Body of pancreas (tissue), 4 donors: ENCODE data around the gene ULK2. TPM values are rescaled to one million over a fixed set of nuclear protein-coding genes. Genes with fewer than 3 reads are reported as not detected.

ENCODE experiments used
- ATAC-seq: fragments of 150-250 bp; one replicate; pipeline ENCODE4 v1.9.1; 2016
- DNase-seq, 4 donors: peaks; one replicate each; pipeline ENCODE4 v3.0.0-alpha.2; 2019
- H3K27ac ChIP-seq, 4 donors: fragments of 200-600 bp; sonication (generic); 1 replicate in 3 of 4; 2 replicates in 1 of 4; pipeline versions ENCODE4 v1.5.1 to v1.6.1; 2016 to 2019; ENCODE audit warnings: mild to moderate bottlenecking in 1 of 4, mixed read lengths in 1 of 4, moderate library complexity in 1 of 4
- H3K27me3 ChIP-seq, 2 donors: fragments of 200-600 bp; sonication (generic); one replicate each; pipeline ENCODE4 v1.6.0; 2016; ENCODE audit warnings: mild to moderate bottlenecking in 1 of 2
- H3K36me3 ChIP-seq, 2 donors: fragments of 200-600 bp; sonication (generic); replicated peaks in 1 of 2; 2 replicates each; pipeline ENCODE4 v1.5.1; 2016; ENCODE audit warnings: low read depth in 2 of 2; ENCODE audit not compliant: insufficient read depth in 1 of 2
- H3K4me1 ChIP-seq: fragments of 200-600 bp; sonication (generic); one replicate; pipeline ENCODE4 v1.6.0; 2016
- H3K4me3 ChIP-seq, 2 donors: fragments of 200-600 bp; sonication (generic); 1 replicate in 1 of 2; 2 replicates in 1 of 2; pipeline ENCODE4 v1.5.1; 2016 to 2019
- H3K9me3 ChIP-seq, 3 donors: fragments of 200-600 bp; sonication (generic); 1 replicate in 2 of 3; 2 replicates in 1 of 3; pipeline ENCODE4 v1.5.1; 2016
- POLR2A ChIP-seq, 3 donors: fragments of 450-650 bp; IDR thresholded peaks; one replicate each; pipeline ENCODE4 v1.6.1; 2016; ENCODE audit warnings: antibody characterized with exemption in 3 of 3, mild to moderate bottlenecking in 2 of 3
- WGBS, 2 donors: methylation state at CpG; one replicate each; pipeline ENCODE4 v1.1.5; 2017; 5-methylcytosine and 5-hydroxymethylcytosine counted together
- intact Hi-C: fragments of 100-400 bp; cut with DNase I; formaldehyde crosslinking; loops from one replicate; pipeline ENCODE4 v1.15.1; 2023
- total RNA-seq, 2 donors: library from RNA; depleted of rRNA; stranded (reverse); fragments of >200 nt; gene quantifications; one replicate each; pipeline ENCODE4 v1.1.0, GENCODE V29; 2016
- TF ChIP-seq, protein P1 (sequence below), 7 experiments: fragments of 450-650 bp in 4 of 7; fragments of 200-600 bp in 3 of 7; sonication (generic) in 3 of 7; IDR thresholded peaks; one replicate each; pipeline ENCODE4 v1.5.1; 2016 to 2019; ENCODE audit warnings: antibody characterized with exemption in 7 of 7

Gene ULK2
- total RNA-seq, 2 donors from 2014 or later, result 10.1 to 28.3 TPM

GRCh38 chr17:19800571-19800970 lies 67.2 kb downstream of the ULK2 start:
- H3K4me3 ChIP-seq, result no peak overlapping the region

GRCh38 chr17:19799796-19800195 lies 67.9 kb downstream of the ULK2 start:
- no peaks in the 10 kb centered on the region for H3K4me1 ChIP-seq
- intact Hi-C loops, result no loop called here
- ATAC-seq (no peak), DNase-seq (no peak)
- peaks cover 0 to 8% (median 0%) of the 10 kb centered on the region in 3 donors for H3K9me3 ChIP-seq
- no peaks in the 10 kb centered on the region for H3K27me3 ChIP-seq
- H3K4me3 ChIP-seq, result no peak overlapping the region
- H3K27ac ChIP-seq, result no peak overlapping the region
- no peak for TF ChIP-seq POLR2A (IDR thresholded peaks at IDR 0.05)
- TF ChIP-seq, protein P1, sequence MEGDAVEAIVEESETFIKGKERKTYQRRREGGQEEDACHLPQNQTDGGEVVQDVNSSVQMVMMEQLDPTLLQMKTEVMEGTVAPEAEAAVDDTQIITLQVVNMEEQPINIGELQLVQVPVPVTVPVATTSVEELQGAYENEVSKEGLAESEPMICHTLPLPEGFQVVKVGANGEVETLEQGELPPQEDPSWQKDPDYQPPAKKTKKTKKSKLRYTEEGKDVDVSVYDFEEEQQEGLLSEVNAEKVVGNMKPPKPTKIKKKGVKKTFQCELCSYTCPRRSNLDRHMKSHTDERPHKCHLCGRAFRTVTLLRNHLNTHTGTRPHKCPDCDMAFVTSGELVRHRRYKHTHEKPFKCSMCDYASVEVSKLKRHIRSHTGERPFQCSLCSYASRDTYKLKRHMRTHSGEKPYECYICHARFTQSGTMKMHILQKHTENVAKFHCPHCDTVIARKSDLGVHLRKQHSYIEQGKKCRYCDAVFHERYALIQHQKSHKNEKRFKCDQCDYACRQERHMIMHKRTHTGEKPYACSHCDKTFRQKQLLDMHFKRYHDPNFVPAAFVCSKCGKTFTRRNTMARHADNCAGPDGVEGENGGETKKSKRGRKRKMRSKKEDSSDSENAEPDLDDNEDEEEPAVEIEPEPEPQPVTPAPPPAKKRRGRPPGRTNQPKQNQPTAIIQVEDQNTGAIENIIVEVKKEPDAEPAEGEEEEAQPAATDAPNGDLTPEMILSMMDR (IDR thresholded peaks at IDR 0.05), result no peak
- 91 to 93% methylated on average over 2 of the region's 2 CpGs for WGBS, 2 donors
- H3K36me3 ChIP-seq, result peaks cover 14 to 21% of the 10 kb centered on the region in 2 donors

More at GRCh38 chr17:19800571-19800970, 67.2 kb downstream of the ULK2 start:
- no peak overlapping the region for H3K27ac ChIP-seq
- WGBS, 2 donors, result 77 to 93% methylated on average over 1 of the region's 1 CpG
- peaks cover 0 to 8% (median 0%) of the 10 kb centered on the region in 3 donors for H3K9me3 ChIP-seq
- H3K27me3 ChIP-seq, result no peaks in the 10 kb centered on the region
- ATAC-seq (no peak), DNase-seq (no peak)
- peaks cover 14 to 21% of the 10 kb centered on the region in 2 donors for H3K36me3 ChIP-seq
- intact Hi-C loops, result no loop called here
- TF ChIP-seq POLR2A (IDR thresholded peaks at IDR 0.05), result no peak
- TF ChIP-seq, protein P1 (IDR thresholded peaks at IDR 0.05), result no peak
- H3K4me1 ChIP-seq, result no peaks in the 10 kb centered on the region

GRCh38 chr17:19796457-19796856 lies 71.3 kb downstream of the ULK2 start:
- H3K4me3 ChIP-seq, result no peak overlapping the region
- WGBS, 2 donors, result 94 to 98% methylated on average over 4 of the region's 4 CpGs
- H3K27me3 ChIP-seq, result no peaks in the 10 kb centered on the region
- H3K36me3 ChIP-seq, result peaks cover 14 to 26% of the 10 kb centered on the region in 2 donors
- H3K9me3 ChIP-seq, result peaks cover 0 to 8% (median 0%) of the 10 kb centered on the region in 3 donors
- no peak for DNase-seq
- no peaks in the 10 kb centered on the region for H3K4me1 ChIP-seq
- no peak for ATAC-seq
- TF ChIP-seq, protein P1 (IDR thresholded peaks at IDR 0.05), result no peak
- no peak for TF ChIP-seq POLR2A (IDR thresholded peaks at IDR 0.05)
- H3K27ac ChIP-seq, result no peak overlapping the region
- intact Hi-C loops, result no loop called here

GRCh38 chr17:19791918-19792550 lies 75.7 kb downstream of the ULK2 start:
- H3K27ac ChIP-seq, result no peak overlapping the region
- H3K9me3 ChIP-seq, result peaks cover 0 to 7% (median 0%) of the 10 kb centered on the region in 3 donors
- no peaks in the 10 kb centered on the region for H3K27me3 ChIP-seq
- peaks cover 8 to 19% of the 10 kb centered on the region in 2 donors for H3K36me3 ChIP-seq
- TF ChIP-seq, protein P1 (IDR thresholded peaks at IDR 0.05), result no peak
- no peak for TF ChIP-seq POLR2A (IDR thresholded peaks at IDR 0.05)
- H3K4me3 ChIP-seq, result no peak overlapping the region
- intact Hi-C loops, result no loop called here
- ATAC-seq, result no peak
- 97 to 98% methylated on average over 3 of the region's 3 CpGs for WGBS, 2 donors
- H3K4me1 ChIP-seq, result no peaks in the 10 kb centered on the region
- DNase-seq, result no peak
